Activated T-cell treated with anti-CD3 and anti-CD28 coated beads, Interleukin-2, amount 50 U/mL, for 72 hours (primary cell): Measurements from ENCODE around the gene SLC6A7. TPM values are rescaled to one million over a fixed set of nuclear protein-coding genes. Genes with fewer than 3 reads are reported as not detected.

Source experiments
- ATAC-seq, 2 donors: fragments of 150-1000 bp; cut with Tn5 transposase; replicated peaks in 1 of 2; 2 replicates each; pipeline ENCODE4 v1.10.0; 2021; ENCODE audit warnings: moderate library complexity in 2 of 2, mild to moderate bottlenecking in 1 of 2
- DNase-seq, 2 donors: peaks; one replicate each; pipeline ENCODE4 v3.0.0; 2021 to 2022; ENCODE audit warnings: mixed read lengths in 1 of 2
- H3K27ac Mint-ChIP-seq: one replicate; pipeline ENCODE4 v1.8.0; 2022; ENCODE audit warnings: mild to moderate bottlenecking, moderate library complexity, mixed read lengths
- H3K27me3 Mint-ChIP-seq: one replicate; pipeline ENCODE4 v1.8.0; 2022; ENCODE audit warnings: low read depth, mixed read lengths
- H3K36me3 Mint-ChIP-seq, 2 donors: one replicate each; pipeline ENCODE4 v1.8.0; 2022; ENCODE audit warnings: mixed read lengths in 2 of 2, mild to moderate bottlenecking in 1 of 2; ENCODE audit not compliant: insufficient read depth in 2 of 2
- H3K4me1 Mint-ChIP-seq: one replicate; pipeline ENCODE4 v1.8.0; 2022; ENCODE audit warnings: low read depth, mixed read lengths
- H3K4me3 Mint-ChIP-seq, 2 donors: one replicate each; pipeline ENCODE4 v1.8.0; 2022; ENCODE audit warnings: mild to moderate bottlenecking in 2 of 2, mixed read lengths in 2 of 2, moderate library complexity in 2 of 2
- H3K9me3 Mint-ChIP-seq, 2 donors: one replicate each; pipeline ENCODE4 v1.8.0; 2022; ENCODE audit warnings: mixed read lengths in 2 of 2
- total RNA-seq, 2 donors: library from RNA; stranded (reverse); gene quantifications; one replicate each; pipeline ENCODE4 v1.2.3, GENCODE V29; 2022

SLC6A7 gene
- total RNA-seq, 2 donors from 2014 or later: not detected

GRCh38 chr5:150172145-150172544, 17.7 kb upstream of the SLC6A7 start:
- peaks cover 55% of the 10 kb centered on the region for H3K27me3 Mint-ChIP-seq
- H3K9me3 Mint-ChIP-seq: no peaks in the 10 kb centered on the region
- no peak overlapping the region for H3K4me3 Mint-ChIP-seq
- H3K36me3 Mint-ChIP-seq: no peaks in the 10 kb centered on the region
- no peaks in the 10 kb centered on the region for H3K4me1 Mint-ChIP-seq
- ATAC-seq (no peak), DNase-seq (no peak)
- H3K27ac Mint-ChIP-seq: no peak overlapping the region

GRCh38 chr5:150172556-150172955, 17.3 kb upstream of the SLC6A7 start:
- Mint-ChIP-seq H3K36me3 (no peaks in the 10 kb centered on the region), H3K9me3 (no peaks in the 10 kb centered on the region), H3K27ac (no peak overlapping the region), H3K4me3 (no peak overlapping the region), H3K4me1 (no peaks in the 10 kb centered on the region), H3K27me3 (peaks cover 52% of the 10 kb centered on the region)
- DNase-seq (no peak), ATAC-seq (no peak)

- ATAC-seq: no peak
- Mint-ChIP-seq H3K27ac (no peak overlapping the region), H3K36me3 (no peaks in the 10 kb centered on the region), H3K9me3 (no peaks in the 10 kb centered on the region), H3K4me1 (no peaks in the 10 kb centered on the region), H3K4me3 (no peak overlapping the region), H3K27me3 (peaks cover 46% of the 10 kb centered on the region)
- DNase-seq: no peak
Measured at GRCh38 chr5:150173161-150173560, 16.7 kb upstream of the SLC6A7 start.

- Mint-ChIP-seq H3K36me3 (no peaks in the 10 kb centered on the region), H3K27ac (no peak overlapping the region), H3K9me3 (no peaks in the 10 kb centered on the region), H3K4me3 (no peak overlapping the region), H3K4me1 (no peaks in the 10 kb centered on the region), H3K27me3 (peaks cover 35% of the 10 kb centered on the region)
- no peak for ATAC-seq
- no peak for DNase-seq
Measured at GRCh38 chr5:150174285-150174684, 15.6 kb upstream of the SLC6A7 start.

DNA sequence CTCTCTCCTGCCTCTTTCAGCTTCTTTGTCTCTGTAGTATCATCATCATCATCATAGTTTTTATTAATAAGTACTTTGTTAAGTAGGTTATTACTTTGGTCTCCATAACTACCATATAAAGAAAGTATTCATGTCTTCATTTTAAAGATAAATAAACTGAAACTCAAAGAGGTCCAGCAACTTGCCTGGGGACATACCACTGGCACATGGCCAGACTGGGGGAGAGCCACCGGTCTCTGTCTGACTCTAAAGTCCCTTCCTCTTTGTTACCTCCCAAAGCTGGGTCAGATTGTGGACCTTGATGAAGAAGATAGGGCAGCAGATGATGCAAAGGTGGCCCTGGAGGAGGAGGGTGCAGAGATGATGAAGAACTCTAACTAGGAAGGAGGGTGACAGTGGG, 14.8 kb upstream of the SLC6A7 start:
- H3K4me1 Mint-ChIP-seq: no peaks in the 10 kb centered on the region
- H3K27me3 Mint-ChIP-seq: peaks cover 28% of the 10 kb centered on the region
- DNase-seq (no peak), ATAC-seq (no peak)
- H3K27ac Mint-ChIP-seq: no peak overlapping the region
- no peaks in the 10 kb centered on the region for H3K36me3 Mint-ChIP-seq
- no peak overlapping the region for H3K4me3 Mint-ChIP-seq
- no peaks in the 10 kb centered on the region for H3K9me3 Mint-ChIP-seq

- no peak overlapping the region for H3K4me3 Mint-ChIP-seq
- H3K4me1 Mint-ChIP-seq: no peaks in the 10 kb centered on the region
- no peaks in the 10 kb centered on the region for H3K36me3 Mint-ChIP-seq
- ATAC-seq: no peak
- no peak overlapping the region for H3K27ac Mint-ChIP-seq
- no peak for DNase-seq
- no peaks in the 10 kb centered on the region for H3K9me3 Mint-ChIP-seq
- H3K27me3 Mint-ChIP-seq: peaks cover 23% of the 10 kb centered on the region
Measured at GRCh38 chr5:150175536-150175935, 14.3 kb upstream of the SLC6A7 start.

- ATAC-seq (no peak), DNase-seq (no peak)
- no peak overlapping the region for H3K4me3 Mint-ChIP-seq
- H3K9me3 Mint-ChIP-seq: no peaks in the 10 kb centered on the region
- no peaks in the 10 kb centered on the region for H3K4me1 Mint-ChIP-seq
- no peak overlapping the region for H3K27ac Mint-ChIP-seq
- peaks cover 14% of the 10 kb centered on the region for H3K27me3 Mint-ChIP-seq
- H3K36me3 Mint-ChIP-seq: no peaks in the 10 kb centered on the region
Measured at GRCh38 chr5:150176745-150177477, 13.0 kb upstream of the SLC6A7 start.

- Mint-ChIP-seq H3K4me1 (no peaks in the 10 kb centered on the region), H3K27me3 (peaks cover 7% of the 10 kb centered on the region), H3K9me3 (no peaks in the 10 kb centered on the region), H3K4me3 (no peak overlapping the region), H3K27ac (no peak overlapping the region), H3K36me3 (no peaks in the 10 kb centered on the region)
- no peak for ATAC-seq
- no peak for DNase-seq
Measured at GRCh38 chr5:150177721-150178120, 12.1 kb upstream of the SLC6A7 start.

- H3K27me3 Mint-ChIP-seq: peaks cover 7% of the 10 kb centered on the region
- H3K27ac Mint-ChIP-seq: no peak overlapping the region
- H3K4me3 Mint-ChIP-seq: no peak overlapping the region
- H3K4me1 Mint-ChIP-seq: no peaks in the 10 kb centered on the region
- DNase-seq: no peak
- H3K36me3 Mint-ChIP-seq: no peaks in the 10 kb centered on the region
- no peaks in the 10 kb centered on the region for H3K9me3 Mint-ChIP-seq
- ATAC-seq: no peak
Measured at GRCh38 chr5:150178262-150178661, 11.6 kb upstream of the SLC6A7 start.

DNA sequence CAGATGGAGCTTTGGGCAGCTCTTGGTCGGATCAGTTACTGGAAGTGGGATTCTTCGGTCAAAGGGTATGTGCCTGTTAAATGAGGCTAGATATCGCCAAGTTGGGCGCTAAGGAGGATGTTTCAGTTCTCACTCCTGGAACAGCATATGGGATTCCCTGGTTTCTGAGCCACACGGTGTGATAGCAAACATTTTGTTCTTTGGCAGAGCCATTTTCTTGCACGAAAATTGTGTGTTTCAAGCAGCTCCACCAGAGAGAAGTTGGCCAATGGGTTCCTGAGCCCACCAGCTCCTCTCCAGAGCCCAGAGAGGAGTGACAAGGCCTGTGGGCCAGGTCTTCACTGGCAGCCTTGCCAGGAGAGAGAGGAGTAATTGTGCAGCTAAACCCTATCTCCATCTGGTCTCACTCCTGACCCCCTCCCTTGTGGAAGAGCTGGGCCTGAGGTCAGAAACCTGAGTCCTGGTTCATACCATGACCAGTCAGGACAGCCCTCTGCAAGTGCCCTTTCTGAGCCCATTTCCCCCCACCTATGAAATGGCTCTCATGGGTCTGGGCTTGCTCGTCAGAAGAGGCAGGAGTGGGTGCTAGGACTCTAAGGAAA, 10.7 kb upstream of the SLC6A7 start:
- Mint-ChIP-seq H3K36me3 (no peaks in the 10 kb centered on the region), H3K27ac (no peak overlapping the region), H3K4me1 (no peaks in the 10 kb centered on the region), H3K4me3 (no peak overlapping the region), H3K9me3 (no peaks in the 10 kb centered on the region), H3K27me3 (no peaks in the 10 kb centered on the region)
- ATAC-seq (no peak), DNase-seq (no peak)

DNA sequence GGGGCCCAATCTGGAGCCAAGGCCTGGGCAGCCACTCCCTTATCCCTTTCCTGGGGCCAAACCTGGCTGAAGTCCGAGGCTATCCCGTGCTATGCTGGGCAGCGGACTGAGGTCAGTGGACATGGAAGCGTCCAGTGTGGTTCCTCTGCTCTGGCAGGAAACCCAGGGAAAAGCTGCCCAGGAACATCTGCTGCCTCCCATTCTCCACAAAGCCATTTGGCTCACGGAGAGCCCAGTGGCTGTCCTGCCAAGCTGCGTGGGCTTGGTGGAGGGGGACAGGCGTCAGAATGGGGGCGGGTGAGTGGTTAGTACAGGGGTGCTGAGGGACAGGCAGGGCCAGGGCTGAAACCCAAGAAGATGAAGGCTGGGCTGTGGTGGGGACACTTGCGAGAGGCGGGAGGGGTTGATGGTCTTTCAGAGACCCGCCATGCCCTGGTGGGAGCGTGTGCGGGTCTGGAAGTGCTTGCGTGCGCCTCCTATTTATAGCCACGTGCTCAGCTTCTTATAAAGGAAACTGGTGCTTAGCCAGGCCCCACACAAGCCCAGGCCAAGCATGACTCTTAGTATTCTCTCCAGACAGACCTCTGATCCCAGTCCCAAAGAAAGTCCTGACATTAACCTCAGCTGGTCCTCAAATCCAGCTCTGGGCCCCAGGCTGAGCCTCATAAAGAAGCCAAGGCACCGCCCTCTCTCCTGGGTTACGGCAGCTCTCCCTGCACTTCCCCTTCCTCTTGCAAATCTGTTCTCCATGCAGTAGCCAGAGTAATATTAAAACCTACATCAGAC, 9.4 kb upstream of the SLC6A7 start:
- no peaks in the 10 kb centered on the region for H3K4me1 Mint-ChIP-seq
- DNase-seq: no peak
- H3K9me3 Mint-ChIP-seq: no peaks in the 10 kb centered on the region
- H3K36me3 Mint-ChIP-seq: no peaks in the 10 kb centered on the region
- H3K4me3 Mint-ChIP-seq: no peak overlapping the region
- no peaks in the 10 kb centered on the region for H3K27me3 Mint-ChIP-seq
- no peak overlapping the region for H3K27ac Mint-ChIP-seq
- ATAC-seq: no peak

- ATAC-seq (no peak), DNase-seq (no peak)
- Mint-ChIP-seq H3K36me3 (no peaks in the 10 kb centered on the region), H3K4me3 (no peak overlapping the region), H3K27ac (no peak overlapping the region), H3K9me3 (no peaks in the 10 kb centered on the region), H3K4me1 (no peaks in the 10 kb centered on the region), H3K27me3 (no peaks in the 10 kb centered on the region)
Measured at GRCh38 chr5:150181027-150181426, 8.8 kb upstream of the SLC6A7 start.

- DNase-seq (no peak), ATAC-seq (no peak)
- Mint-ChIP-seq H3K27ac (no peak overlapping the region), H3K4me1 (no peaks in the 10 kb centered on the region), H3K27me3 (no peaks in the 10 kb centered on the region), H3K4me3 (no peak overlapping the region), H3K36me3 (no peaks in the 10 kb centered on the region), H3K9me3 (no peaks in the 10 kb centered on the region)
Measured at GRCh38 chr5:150181766-150182545, 7.9 kb upstream of the SLC6A7 start.
